ENCODE measurements around the gene GFAP.

The GFAP gene

GRCh38 chr17:44912763-44913544, 2.3 kb downstream of the GFAP start:
- no peak for DNase-seq

- peak; percentile 45 for DNase-seq
Measured at GRCh38 chr17:44911133-44912001, 3.9 kb downstream of the GFAP start.

GRCh38 chr17:44910231-44911106, 4.8 kb downstream of the GFAP start:
- DNase-seq: no peak

GRCh38 chr17:44909681-44910144, 5.6 kb downstream of the GFAP start:
- no peak for DNase-seq

GRCh38 chr17:44908761-44909326, 6.5 kb downstream of the GFAP start:
- DNase-seq: no peak

GRCh38 chr17:44907729-44908470, 7.4 kb downstream of the GFAP start:
- DNase-seq: no peak

- DNase-seq: no peak
Measured at GRCh38 chr17:44906763-44907728, 8.3 kb downstream of the GFAP start.

GRCh38 chr17:44906010-44906646, 9.2 kb downstream of the GFAP start:
- DNase-seq: no peak

- no peak for DNase-seq
Measured at GRCh38 chr17:44905006-44906000, 10.0 kb downstream of the GFAP start.

GRCh38 chr17:44904001-44904984, 11.0 kb downstream of the GFAP start:
- DNase-seq: no peak

- DNase-seq: no peak
Measured at GRCh38 chr17:44903012-44903685, 12.2 kb downstream of the GFAP start.

GRCh38 chr17:44902135-44902760, 13.1 kb downstream of the GFAP start:
- DNase-seq: no peak

- DNase-seq: no peak
Measured at GRCh38 chr17:44901411-44901921, 13.8 kb downstream of the GFAP start.

GRCh38 chr17:44900894-44901293, 14.4 kb downstream of the GFAP start:
- DNase-seq: no peak

- DNase-seq: peak; percentile 92
Measured at GRCh38 chr17:44899074-44899782, 16.1 kb downstream of the GFAP start, which contains the start of gene EFTUD2. EFTUD2 (minus strand) TSS chr17:44899445; CDS start chr17:44894521, 4,924 bp downstream.
